Ovary (tissue), 3 donors: ENCODE measurements around the gene KRT35.

ENCODE experiments used
- EP300 ChIP-seq: sonication (generic); formaldehyde crosslinking; IDR thresholded peaks from one replicate; pipeline ENCODE4 v1.6.1; 2017; ENCODE audit warnings: antibody characterized with exemption
- POLR2A ChIP-seq: fragments of 450-650 bp; IDR thresholded peaks from one replicate; pipeline ENCODE4 v1.6.1; 2017; ENCODE audit warnings: antibody characterized with exemption, mild to moderate bottlenecking, moderate library complexity
- TF ChIP-seq, protein P1 (sequence below), 3 donors: fragments of 450-650 bp in 2 of 3; fragments of 200-600 bp in 1 of 3; IDR thresholded peaks; one replicate each; pipeline versions ENCODE4 v1.5.1 to v1.8.0; 2016 to 2022; ENCODE audit warnings: antibody characterized with exemption in 3 of 3, mild to moderate bottlenecking in 1 of 3
- donor health status: DM: no; HTN: no; CAD: no.

DNA sequence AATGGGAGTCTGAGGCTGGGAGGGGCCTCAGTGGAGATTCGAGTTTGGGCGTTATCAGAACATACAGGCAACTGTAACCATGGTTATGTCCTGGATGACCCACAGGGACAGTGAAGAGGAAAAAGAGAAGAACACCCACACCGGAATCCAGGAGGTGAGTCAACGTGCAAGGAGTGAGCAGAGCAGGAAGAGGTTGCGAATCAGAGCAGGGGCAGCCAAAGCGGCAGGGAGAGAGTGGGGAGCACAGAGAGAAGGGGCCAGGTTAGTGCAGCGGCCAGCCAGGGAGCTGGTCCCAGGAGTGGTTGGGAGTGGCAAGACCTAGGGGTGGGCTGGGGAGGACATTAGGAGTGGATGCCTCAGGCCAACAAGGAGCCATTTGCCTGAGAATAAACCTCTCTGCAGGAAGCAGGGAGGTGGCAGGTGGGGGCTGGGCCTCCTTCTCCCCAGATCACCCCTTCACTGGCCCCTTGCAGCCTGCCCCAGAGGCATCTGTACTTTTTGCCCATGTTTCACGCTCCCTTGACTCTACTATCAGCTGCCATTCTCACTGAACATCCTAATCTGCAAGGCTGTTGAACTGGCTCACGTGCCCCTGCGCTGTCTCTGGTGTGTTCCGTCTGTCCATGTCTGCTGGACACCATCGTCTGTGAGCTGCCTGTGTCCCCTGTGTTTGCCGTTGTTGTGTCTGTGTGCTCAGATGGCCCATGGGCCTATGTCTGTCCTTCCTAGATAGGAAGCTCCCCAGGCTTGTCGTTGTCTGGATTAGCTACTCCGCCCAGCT is 19.4 kb upstream of the KRT35 start:
- TF ChIP-seq, protein P1, sequence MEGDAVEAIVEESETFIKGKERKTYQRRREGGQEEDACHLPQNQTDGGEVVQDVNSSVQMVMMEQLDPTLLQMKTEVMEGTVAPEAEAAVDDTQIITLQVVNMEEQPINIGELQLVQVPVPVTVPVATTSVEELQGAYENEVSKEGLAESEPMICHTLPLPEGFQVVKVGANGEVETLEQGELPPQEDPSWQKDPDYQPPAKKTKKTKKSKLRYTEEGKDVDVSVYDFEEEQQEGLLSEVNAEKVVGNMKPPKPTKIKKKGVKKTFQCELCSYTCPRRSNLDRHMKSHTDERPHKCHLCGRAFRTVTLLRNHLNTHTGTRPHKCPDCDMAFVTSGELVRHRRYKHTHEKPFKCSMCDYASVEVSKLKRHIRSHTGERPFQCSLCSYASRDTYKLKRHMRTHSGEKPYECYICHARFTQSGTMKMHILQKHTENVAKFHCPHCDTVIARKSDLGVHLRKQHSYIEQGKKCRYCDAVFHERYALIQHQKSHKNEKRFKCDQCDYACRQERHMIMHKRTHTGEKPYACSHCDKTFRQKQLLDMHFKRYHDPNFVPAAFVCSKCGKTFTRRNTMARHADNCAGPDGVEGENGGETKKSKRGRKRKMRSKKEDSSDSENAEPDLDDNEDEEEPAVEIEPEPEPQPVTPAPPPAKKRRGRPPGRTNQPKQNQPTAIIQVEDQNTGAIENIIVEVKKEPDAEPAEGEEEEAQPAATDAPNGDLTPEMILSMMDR (IDR thresholded peaks at IDR 0.05): no peak
- TF ChIP-seq POLR2A: no peak
- TF ChIP-seq EP300: no peak
